Kidney capillary endothelial cell (primary cell): Measurements from ENCODE around the gene UGCG.

Experiments used
- DNase-seq: peaks from one replicate; pipeline ENCODE4 v3.0.0-alpha.2; 2018; ENCODE audit warnings: low spot score

UGCG gene

GRCh38 chr9:111984086-111984802 is 87.6 kb downstream of the UGCG start:
- DNase-seq, result no peak
